Gastrocnemius medialis (tissue), 4 donors: ENCODE data around the gene TFDP1.

Experiments
- POLR2A ChIP-seq, 2 donors: fragments of 450-650 bp; IDR thresholded peaks; one replicate each; pipeline ENCODE4 v1.6.1; 2017; ENCODE audit warnings: antibody characterized with exemption in 2 of 2, mild to moderate bottlenecking in 2 of 2, moderate library complexity in 2 of 2
- TF ChIP-seq, protein P1 (sequence below), 5 experiments: fragments of 450-650 bp in 3 of 5; fragments of 200-600 bp in 2 of 5; sonication (generic) in 2 of 5; IDR thresholded peaks in 4 of 5; conservative IDR thresholded peaks in 1 of 5; 1 replicate in 4 of 5; 2 replicates in 1 of 5; pipeline ENCODE4 v1.5.1; 2016 to 2019; ENCODE audit warnings: antibody characterized with exemption in 5 of 5, mild to moderate bottlenecking in 3 of 5, moderate library complexity in 3 of 5

DNA sequence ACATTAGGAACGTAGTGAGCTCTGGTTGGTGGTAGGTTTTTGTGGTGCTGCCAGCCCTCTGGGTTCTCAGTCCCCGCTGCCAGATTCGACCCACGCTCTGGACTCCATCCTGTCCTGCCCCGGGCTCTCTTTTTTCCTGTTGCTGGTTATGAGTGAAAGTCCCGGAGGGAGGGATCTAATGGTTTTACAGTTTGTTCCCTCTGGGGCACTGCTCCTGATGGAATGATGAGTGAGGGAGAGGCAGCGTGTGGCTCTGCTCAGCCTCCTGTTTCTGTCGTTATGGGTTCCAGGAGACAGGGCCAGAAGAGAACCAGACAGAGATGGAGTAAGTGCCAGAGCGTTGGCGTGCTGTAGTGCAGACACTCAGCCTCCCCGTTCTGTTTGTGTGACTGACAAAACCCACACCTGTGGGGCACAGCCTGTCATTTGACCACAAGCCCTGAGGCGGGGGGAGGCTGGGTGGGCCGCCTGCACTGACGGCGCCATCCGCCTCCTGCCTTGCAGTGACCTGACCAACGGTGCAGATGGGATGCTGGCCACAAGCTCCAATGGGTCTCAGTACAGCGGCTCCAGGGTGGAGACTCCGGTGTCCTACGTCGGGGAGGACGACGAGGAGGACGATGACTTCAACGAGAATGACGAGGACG lies 55.2 kb downstream of the TFDP1 start:
- TF ChIP-seq, protein P1, sequence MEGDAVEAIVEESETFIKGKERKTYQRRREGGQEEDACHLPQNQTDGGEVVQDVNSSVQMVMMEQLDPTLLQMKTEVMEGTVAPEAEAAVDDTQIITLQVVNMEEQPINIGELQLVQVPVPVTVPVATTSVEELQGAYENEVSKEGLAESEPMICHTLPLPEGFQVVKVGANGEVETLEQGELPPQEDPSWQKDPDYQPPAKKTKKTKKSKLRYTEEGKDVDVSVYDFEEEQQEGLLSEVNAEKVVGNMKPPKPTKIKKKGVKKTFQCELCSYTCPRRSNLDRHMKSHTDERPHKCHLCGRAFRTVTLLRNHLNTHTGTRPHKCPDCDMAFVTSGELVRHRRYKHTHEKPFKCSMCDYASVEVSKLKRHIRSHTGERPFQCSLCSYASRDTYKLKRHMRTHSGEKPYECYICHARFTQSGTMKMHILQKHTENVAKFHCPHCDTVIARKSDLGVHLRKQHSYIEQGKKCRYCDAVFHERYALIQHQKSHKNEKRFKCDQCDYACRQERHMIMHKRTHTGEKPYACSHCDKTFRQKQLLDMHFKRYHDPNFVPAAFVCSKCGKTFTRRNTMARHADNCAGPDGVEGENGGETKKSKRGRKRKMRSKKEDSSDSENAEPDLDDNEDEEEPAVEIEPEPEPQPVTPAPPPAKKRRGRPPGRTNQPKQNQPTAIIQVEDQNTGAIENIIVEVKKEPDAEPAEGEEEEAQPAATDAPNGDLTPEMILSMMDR (IDR thresholded peaks at IDR 0.05 in 4 of 5, conservative IDR thresholded peaks at IDR 0.05 in 1 of 5), result no peak
- no peak for TF ChIP-seq POLR2A (IDR thresholded peaks at IDR 0.05)
